Fibroblast of peridontal ligament (primary cell): ENCODE data around the gene MGMT.

Source experiments
- DNase-seq: peaks from one replicate; pipeline ENCODE4 v3.0.0-alpha.2; 2010; ENCODE audit errors: extremely low read depth

MGMT gene

GRCh38 chr10:129494740-129495139 is 27.7 kb downstream of the MGMT start:
- no peak for DNase-seq

GRCh38 chr10:129495256-129495655 is 28.2 kb downstream of the MGMT start:
- no peak for DNase-seq

GRCh38 chr10:129495698-129496097 is 28.7 kb downstream of the MGMT start:
- DNase-seq, result no peak

DNA sequence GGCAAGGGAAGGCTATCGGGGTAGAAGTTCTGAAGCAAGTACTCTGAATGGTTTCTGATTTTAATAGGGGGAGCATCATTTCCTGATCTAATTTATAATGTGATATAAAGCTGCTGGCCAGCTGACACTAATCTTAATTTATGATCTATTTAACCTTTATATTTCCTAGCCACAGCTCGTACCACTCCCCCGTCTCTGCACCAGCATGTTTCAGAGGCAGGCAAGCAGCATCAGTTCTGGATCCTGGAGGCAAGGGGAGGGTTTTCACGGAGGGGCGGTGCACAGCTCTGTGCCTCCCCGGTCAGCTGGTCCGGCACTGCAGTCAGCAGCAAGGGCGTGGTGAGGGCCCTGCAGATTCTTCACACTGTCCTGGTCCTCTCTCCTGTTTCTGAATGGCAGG is 30.0 kb downstream of the MGMT start:
- DNase-seq, result no peak

- no peak for DNase-seq
Observed at GRCh38 chr10:129498680-129499079, 31.6 kb downstream of the MGMT start.

- no peak for DNase-seq
Observed at GRCh38 chr10:129500617-129501339, 33.7 kb downstream of the MGMT start.

- no peak for DNase-seq
Observed at GRCh38 chr10:129501652-129502436, 34.8 kb downstream of the MGMT start.

GRCh38 chr10:129502448-129502847 is 35.4 kb downstream of the MGMT start:
- DNase-seq, result no peak

DNA sequence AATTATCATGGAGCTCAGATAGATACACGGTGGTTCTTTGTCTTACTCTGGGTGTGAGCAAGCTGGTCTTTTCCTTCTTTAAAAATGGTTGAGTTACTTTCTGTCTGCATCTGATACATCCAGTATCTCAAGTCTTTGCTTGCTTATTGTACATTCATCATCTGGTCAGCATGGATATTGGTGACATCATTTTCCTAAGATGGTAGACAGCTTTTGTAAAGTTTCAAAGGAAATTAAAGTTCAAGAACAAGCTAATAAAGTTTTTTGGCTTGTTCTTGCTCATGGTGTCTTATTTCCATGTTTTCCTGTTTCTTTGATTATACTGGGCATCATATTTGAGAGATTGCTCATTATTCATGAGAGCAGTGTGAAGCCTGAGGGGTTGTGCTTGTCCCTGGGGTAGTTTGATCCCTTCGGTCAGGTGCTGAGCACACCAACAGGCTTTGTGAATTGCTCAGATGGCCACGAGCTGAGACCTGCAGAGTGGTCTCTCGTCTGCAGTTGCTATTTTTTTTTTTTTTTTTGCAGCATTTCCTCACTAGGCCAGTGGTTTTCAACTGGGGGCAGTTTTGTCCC is 38.5 kb downstream of the MGMT start:
- no peak for DNase-seq

DNA sequence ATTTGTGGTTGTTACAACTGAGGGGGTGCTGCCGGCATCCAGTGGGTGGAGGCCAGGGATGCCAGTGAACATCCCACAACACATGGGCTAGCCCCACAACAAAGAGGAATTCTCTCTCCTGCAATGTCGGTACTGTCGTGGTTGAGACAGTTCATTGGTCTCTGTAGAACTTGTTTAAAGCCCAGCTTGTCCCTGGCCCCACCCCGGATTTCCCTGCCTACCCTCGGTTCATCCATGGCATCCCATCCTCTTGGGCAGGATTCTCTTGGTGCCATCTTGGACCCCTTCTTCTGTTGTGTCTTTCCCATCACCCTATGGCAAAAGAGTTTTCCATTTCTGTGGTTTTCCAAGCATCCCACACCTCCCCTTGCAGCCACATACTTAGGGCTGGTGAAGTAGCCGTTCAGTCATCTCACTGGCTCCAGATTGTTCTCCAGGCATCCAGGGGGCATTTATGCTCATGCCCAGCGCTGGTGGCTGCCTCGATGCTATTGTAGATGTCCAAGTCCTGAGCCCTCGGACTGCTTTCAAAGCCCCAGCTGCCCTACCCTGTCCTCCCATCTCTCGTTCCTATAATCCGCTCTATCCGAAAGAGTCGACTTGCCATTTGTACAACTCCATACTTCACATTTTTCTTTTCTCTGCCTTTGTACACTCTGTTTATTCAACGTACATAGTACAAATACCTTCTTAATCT is 39.2 kb downstream of the MGMT start:
- no peak for DNase-seq

GRCh38 chr10:129507216-129507889 is 40.3 kb downstream of the MGMT start:
- DNase-seq, result no peak

- DNase-seq, result no peak
Observed at GRCh38 chr10:129509155-129509554, 42.1 kb downstream of the MGMT start.

DNA sequence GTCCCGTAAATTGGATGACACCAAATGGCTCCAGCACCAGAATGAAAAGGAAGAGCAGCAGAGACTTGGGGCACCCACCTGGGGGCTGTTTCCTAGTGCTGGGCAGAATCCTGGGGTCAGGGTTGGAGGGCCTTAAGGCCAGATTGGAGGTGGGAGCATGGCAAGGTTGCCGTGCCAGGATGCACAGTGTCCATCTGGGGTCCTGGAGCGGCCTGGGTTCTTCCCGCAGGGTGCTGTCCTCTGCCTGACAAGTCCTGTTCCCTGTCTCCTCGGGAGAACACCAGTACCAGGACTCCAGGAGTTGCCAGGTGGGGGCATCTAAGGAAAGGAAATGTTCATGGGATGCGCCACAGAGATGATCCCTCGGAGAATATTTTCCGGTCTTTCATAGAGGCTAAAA is 42.8 kb downstream of the MGMT start:
- DNase-seq, result no peak

- no peak for DNase-seq
Observed at GRCh38 chr10:129511086-129511485, 44.0 kb downstream of the MGMT start.

DNA sequence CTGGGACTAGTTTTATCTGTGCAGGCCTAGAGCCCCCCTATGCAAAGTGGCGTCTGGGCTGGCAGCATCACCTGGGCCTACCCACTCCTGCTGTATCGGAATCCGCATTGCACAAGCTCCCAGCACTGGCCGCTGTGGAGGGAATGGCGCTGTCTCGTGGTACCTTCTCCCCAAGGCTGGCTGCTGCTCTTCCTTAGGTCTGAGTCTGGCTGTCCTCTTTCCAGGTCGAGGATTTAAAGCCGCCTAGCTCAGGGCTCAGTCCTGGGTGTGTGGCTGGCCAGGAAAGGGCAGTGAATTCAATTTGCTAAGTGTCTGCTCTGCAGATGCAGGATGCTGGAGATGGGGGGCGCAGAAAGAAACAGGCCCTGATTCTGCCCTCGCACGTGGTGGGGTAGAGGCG is 44.7 kb downstream of the MGMT start:
- DNase-seq, result no peak

GRCh38 chr10:129513312-129513711 is 46.3 kb downstream of the MGMT start:
- DNase-seq, result no peak

DNA sequence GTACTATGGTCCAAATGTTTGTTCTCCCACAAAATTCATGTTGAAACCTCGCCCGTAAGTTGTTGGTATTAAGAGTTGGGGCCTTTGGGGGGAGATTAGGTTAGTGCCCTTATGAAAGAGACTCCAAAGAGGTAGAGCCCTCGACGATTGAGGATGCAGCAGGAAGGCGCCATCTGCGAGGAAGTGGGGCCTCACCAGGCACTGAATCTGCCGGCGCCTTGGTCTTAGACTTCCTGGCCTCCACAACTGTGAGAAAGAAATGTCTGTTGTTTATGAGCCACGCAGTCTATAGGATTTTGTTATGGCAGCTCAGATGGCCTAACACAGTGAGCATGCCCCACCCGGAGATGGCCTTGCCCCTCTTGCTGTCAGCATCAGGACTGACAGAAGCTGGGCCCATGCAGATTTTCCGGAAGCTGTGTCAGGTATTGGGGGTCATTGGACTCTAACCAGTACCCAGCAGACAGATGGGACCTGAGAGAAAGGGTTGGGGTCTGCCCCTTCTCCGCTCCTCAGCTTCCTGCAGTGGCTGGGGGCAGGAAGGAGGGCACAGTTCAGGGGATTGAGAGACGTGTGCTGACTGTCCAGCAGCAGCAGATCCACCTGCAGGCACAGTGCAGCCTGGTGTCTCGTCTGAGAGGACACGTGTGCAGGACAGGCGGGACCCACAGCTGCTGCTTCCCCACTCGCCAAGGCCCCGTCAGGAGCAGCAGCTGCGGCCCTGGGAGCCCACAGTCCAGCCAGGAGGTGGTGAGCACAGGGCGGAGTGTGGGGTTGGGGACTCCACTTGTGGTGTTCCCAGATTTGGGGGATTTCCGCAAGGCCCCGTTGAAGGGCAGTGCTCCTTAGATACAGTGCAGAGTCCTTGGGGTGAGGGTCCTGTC is 47.8 kb downstream of the MGMT start:
- no peak for DNase-seq

DNA sequence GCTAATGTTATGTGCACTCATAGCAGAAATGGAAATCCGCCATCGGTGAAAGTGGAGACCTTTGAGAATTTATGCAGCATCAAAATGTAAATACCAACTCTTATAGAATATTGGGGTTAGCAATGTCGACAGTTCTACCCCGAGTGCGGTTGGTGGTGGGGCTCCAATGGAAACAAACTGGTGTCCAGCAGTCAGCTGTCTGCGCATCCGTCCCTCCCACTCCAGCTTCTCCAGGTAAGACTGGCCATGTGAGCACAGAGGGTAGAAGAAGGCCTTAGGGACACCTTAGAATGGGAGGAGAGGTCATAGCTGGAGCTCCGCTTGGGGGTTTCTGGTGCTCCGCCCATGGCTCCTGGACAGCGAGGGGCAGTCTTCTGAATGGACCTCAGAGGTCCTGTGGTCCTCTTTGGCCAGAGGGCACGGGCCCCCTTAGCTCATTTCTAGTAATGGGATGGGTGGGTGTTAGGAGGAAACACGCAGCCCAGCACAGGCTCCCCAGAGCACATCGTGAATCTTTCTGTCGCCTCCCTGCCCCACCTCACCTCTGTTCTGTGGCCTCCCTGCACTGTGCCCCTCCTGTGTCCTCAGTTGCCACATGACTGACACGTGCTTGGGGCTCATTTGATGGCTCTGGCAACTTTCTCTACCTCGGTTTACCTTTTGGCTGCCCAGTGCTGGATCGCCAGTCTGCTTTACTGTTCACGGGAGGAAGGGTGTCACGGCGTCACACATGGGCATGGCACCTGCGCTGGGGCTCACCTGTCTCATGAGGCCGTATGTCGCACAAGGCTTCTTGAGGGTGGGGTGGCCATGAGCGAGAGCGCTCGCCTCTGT is 50.0 kb downstream of the MGMT start:
- DNase-seq, result no peak

- DNase-seq, result no peak
Observed at GRCh38 chr10:129517680-129518057, 50.6 kb downstream of the MGMT start.

- DNase-seq, result no peak
Observed at GRCh38 chr10:129518793-129519192, 51.8 kb downstream of the MGMT start.
